HG02943 (cell line): ENCODE measurements around the gene PPFIA4.

Experiments used
- ATAC-seq: cut with Tn5 transposase; IDR thresholded peaks from one replicate; pipeline ENCODE4 v1.9.1; 2021; ENCODE audit warnings: mild to moderate bottlenecking, low read depth, moderate library complexity; ENCODE audit not compliant: unreplicated experiment

PPFIA4 gene

GRCh38 chr1:203056012-203056411 lies 29.7 kb downstream of the PPFIA4 start:
- no peak for ATAC-seq

GRCh38 chr1:203056516-203056915 lies 30.2 kb downstream of the PPFIA4 start:
- no peak for ATAC-seq

- no peak for ATAC-seq
These were observed 31.8 kb downstream of the PPFIA4 start for GRCh38 chr1:203057911-203058675.

GRCh38 chr1:203058676-203058935 lies 32.3 kb downstream of the PPFIA4 start:
- ATAC-seq = no peak

- no peak for ATAC-seq
These were observed 33.2 kb downstream of the PPFIA4 start for GRCh38 chr1:203059485-203059884.

GRCh38 chr1:203060115-203060514 lies 33.8 kb downstream of the PPFIA4 start:
- no peak for ATAC-seq

GRCh38 chr1:203063287-203063686 lies 37.0 kb downstream of the PPFIA4 start:
- no peak for ATAC-seq

GRCh38 chr1:203065191-203065590 lies 38.9 kb downstream of the PPFIA4 start:
- no peak for ATAC-seq

- ATAC-seq = no peak
These were observed 39.7 kb downstream of the PPFIA4 start for GRCh38 chr1:203065986-203066385.

- ATAC-seq = no peak
These were observed 40.7 kb downstream of the PPFIA4 start for GRCh38 chr1:203066965-203067364.

GRCh38 chr1:203069030-203069747 lies 42.9 kb downstream of the PPFIA4 start:
- ATAC-seq = no peak

GRCh38 chr1:203072002-203072602 lies 45.8 kb downstream of the PPFIA4 start:
- no peak for ATAC-seq

- ATAC-seq = no peak
These were observed 46.6 kb downstream of the PPFIA4 start for GRCh38 chr1:203072911-203073310.

GRCh38 chr1:203073469-203073868 lies 47.2 kb downstream of the PPFIA4 start:
- no peak for ATAC-seq

GRCh38 chr1:203074610-203075009 lies 48.3 kb downstream of the PPFIA4 start:
- ATAC-seq = no peak

- no peak for ATAC-seq
These were observed 49.1 kb downstream of the PPFIA4 start for GRCh38 chr1:203075236-203076030.

- no peak for ATAC-seq
These were observed 49.8 kb downstream of the PPFIA4 start for GRCh38 chr1:203076031-203076511.

GRCh38 chr1:203077367-203077766 lies 51.1 kb downstream of the PPFIA4 start:
- ATAC-seq = no peak

- no peak for ATAC-seq
These were observed 51.7 kb downstream of the PPFIA4 start for GRCh38 chr1:203077956-203078355.

GRCh38 chr1:203078478-203078877 lies 52.2 kb downstream of the PPFIA4 start:
- no peak for ATAC-seq

GRCh38 chr1:203080456-203080855 lies 54.2 kb downstream of the PPFIA4 start:
- no peak for ATAC-seq
